Bronchial epithelial cell (primary cell): Measurements from ENCODE around the gene C4A. TPM values are rescaled to one million over a fixed set of nuclear protein-coding genes. Genes with fewer than 3 reads are reported as not detected.
A peak's percentile ranks its signal among the peaks of the same experiment; 100 is the strongest.

Source experiments
- DNase-seq: peaks from one replicate; pipeline ENCODE4 v3.0.0-alpha.2; 2010; ENCODE audit warnings: low read depth
- FAIRE-seq: peaks from 2 replicates; lab custom pipeline; 2011; peaks lifted over from hg19 to GRCh38; lab: Jason Lieb, UNC
- H3K27me3 ChIP-seq: 2 replicates; pipeline ENCODE4 v1.5.1; 2011; ENCODE audit warnings: low read length; ENCODE audit not compliant: control insufficient read depth, insufficient read depth
- H3K36me3 ChIP-seq: 2 replicates; pipeline ENCODE4 v1.5.1; 2011; ENCODE audit warnings: low read length; ENCODE audit not compliant: control insufficient read depth, insufficient read depth
- H3K4me3 ChIP-seq: 2 replicates; pipeline ENCODE4 v1.5.1; 2011; ENCODE audit warnings: mild to moderate bottlenecking, low read depth, low read length, control low read depth
- CTCF ChIP-seq: IDR thresholded peaks from 2 replicates; pipeline ENCODE4 v1.5.1; 2011; ENCODE audit warnings: mild to moderate bottlenecking, moderate library complexity, low read length, control low read depth, inconsistent platforms; ENCODE audit not compliant: insufficient read depth, severe bottlenecking
- total RNA-seq: library from RNA; depleted of rRNA; stranded (reverse); fragments of >200 nt; gene quantifications from 2 replicates; pipeline ENCODE4 v1.2.1, GENCODE V29; 2014

The C4A gene
- total RNA-seq, 1 donor from 2014 or later, result 1.8 TPM

GRCh38 chr6:31968791-31969711 is 12.8 kb upstream of the C4A start:
- Histone ChIP-seq H3K36me3 (peaks cover 26% of the 10 kb centered on the region), H3K4me3 (no peak overlapping the region), H3K27me3 (no peaks in the 10 kb centered on the region)
- FAIRE-seq (no peak), DNase-seq (no peak)
- no peak for TF ChIP-seq CTCF

- no peak for TF ChIP-seq CTCF
- Histone ChIP-seq H3K4me3 (no peak overlapping the region), H3K36me3 (peaks cover 22% of the 10 kb centered on the region), H3K27me3 (no peaks in the 10 kb centered on the region)
- DNase-seq, result no peak
- FAIRE-seq, result no peak
Observed at GRCh38 chr6:31969712-31970603, 11.9 kb upstream of the C4A start.

GRCh38 chr6:31970604-31971271 is 11.1 kb upstream of the C4A start:
- Histone ChIP-seq H3K4me3 (peak overlapping the region; percentile 50), H3K27me3 (no peaks in the 10 kb centered on the region), H3K36me3 (peaks cover 20% of the 10 kb centered on the region)
- no peak for DNase-seq
- TF ChIP-seq CTCF, result no peak
- FAIRE-seq, result no peak

- Histone ChIP-seq H3K36me3 (peaks cover 20% of the 10 kb centered on the region), H3K27me3 (no peaks in the 10 kb centered on the region), H3K4me3 (peak overlapping the region; percentile 50)
- no peak for DNase-seq
- no peak for FAIRE-seq
- no peak for TF ChIP-seq CTCF
Observed at GRCh38 chr6:31971279-31971992, 10.4 kb upstream of the C4A start.
